ENCODE results near the gene FARSA. TPM values are rescaled to one million over a fixed set of nuclear protein-coding genes. Genes with fewer than 3 reads are reported as not detected.

The FARSA gene
- total RNA-seq, 2 donors from 2014 or later, result 42.4 to 61.2 TPM

DNA sequence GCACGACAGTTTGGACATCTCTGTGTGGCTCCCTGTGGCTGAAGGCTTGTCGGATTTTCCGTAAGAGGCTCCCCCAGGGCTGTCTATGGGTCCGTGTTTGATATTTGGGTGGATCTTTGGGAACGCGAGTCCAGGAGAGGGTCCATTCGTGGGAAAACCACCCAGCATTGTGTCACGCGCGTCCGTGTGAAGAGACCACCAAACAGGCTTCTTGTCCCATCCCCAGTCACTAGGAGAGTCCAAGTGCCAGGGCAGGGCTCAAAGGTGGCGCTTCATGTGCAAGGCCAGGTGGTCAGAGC, 48.9 kb downstream of the FARSA start:
- DNase-seq (no peak), ATAC-seq (no peak)
- intact Hi-C loops (cut with DNase I, micrococcal nuclease), result loop anchor here in 1 of 2 donors (10.0 kb wide), 1 partner anchor 80 kb away; the partner anchor contains the start of gene DAND5

GRCh38 chr19:12884202-12884601, 49.3 kb downstream of the FARSA start:
- intact Hi-C loops (cut with DNase I, micrococcal nuclease), result loop anchor here in 1 of 2 donors (10.0 kb wide), 1 partner anchor 81 kb away; the partner anchor contains the start of gene DAND5
- ATAC-seq, result no peak
- DNase-seq, result no peak

DNA sequence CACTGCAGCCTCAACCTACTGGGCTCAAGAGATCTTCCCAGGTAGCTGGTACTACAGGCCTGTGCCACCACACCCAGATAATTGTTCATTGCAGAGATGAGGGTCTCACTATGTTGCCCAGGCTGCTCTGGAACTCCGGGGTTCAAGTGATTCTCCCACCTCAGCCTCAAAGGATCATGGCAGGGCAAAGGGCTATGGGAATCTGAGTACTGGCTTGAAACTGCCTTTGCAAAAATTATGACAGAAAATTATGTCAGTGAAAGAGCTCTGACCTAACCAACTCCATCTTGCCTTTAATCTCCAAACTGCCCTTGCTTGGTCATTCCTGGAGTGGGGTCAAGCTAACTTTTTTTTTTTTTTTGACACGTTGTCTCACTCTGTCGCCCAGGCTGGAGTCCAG, 50.9 kb downstream of the FARSA start:
- intact Hi-C loops (cut with DNase I, micrococcal nuclease), result loop anchor here in 1 of 2 donors (10.0 kb wide), 1 partner anchor 82 kb away; the partner anchor contains the start of gene DAND5
- ATAC-seq (no peak), DNase-seq (no peak)

- DNase-seq (peak; percentile 97 to 99), ATAC-seq (peak; percentile 78)
- intact Hi-C loops (cut with DNase I, micrococcal nuclease), result loop anchor here in 1 of 2 donors (10.0 kb wide), 1 partner anchor 84 kb away; the partner anchor contains the start of gene DAND5
Measured at GRCh38 chr19:12881172-12881808, 52.2 kb downstream of the FARSA start, which contains the start of gene DNASE2. DNASE2 (minus strand) TSS chr19:12881449; CDS start chr19:12881375, 74 bp downstream.

GRCh38 chr19:12880551-12881171, 52.9 kb downstream of the FARSA start:
- DNase-seq (peak in 1 of 2 donors; percentile 60), ATAC-seq (peak; percentile 17)
- intact Hi-C loops (cut with DNase I, micrococcal nuclease), result loop anchor here in 1 of 2 donors (10.0 kb wide), 1 partner anchor 84 kb away; the partner anchor contains the start of gene DAND5

DNA sequence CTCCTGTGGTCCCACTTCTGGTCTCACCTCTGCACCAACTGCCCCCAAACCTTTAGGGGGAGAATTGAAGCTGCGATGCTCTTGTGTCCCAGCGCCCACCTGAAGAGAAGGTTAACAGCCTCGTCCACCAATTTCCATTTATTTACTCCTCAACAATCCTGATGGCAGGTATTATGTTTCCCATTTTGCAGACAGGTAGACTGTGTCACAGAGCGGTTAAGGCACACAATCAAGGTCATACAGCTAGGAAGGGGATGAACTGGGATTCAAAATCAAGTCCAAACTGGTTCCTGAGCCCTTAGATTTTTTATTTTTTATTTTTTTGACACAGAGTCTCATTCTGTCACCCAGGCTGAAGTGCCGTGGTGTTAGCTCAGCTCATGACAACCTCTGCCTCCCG, 58.4 kb downstream of the FARSA start:
- intact Hi-C loops (cut with DNase I, micrococcal nuclease), result no loop called here
- DNase-seq, result no peak

GRCh38 chr19:12873891-12874745, 59.4 kb downstream of the FARSA start:
- intact Hi-C loops (cut with DNase I, micrococcal nuclease), result no loop called here
- DNase-seq (no peak), ATAC-seq (peak; percentile 3)

More for the DNA sequence above, 58.4 kb downstream of the FARSA start:
- ATAC-seq, result no peak

GRCh38 chr19:12872941-12873890, 60.3 kb downstream of the FARSA start:
- intact Hi-C loops (cut with DNase I, micrococcal nuclease), result no loop called here
- peak; percentile 86 to 87 for DNase-seq

More at GRCh38 chr19:12872941-12873890, 60.3 kb downstream of the FARSA start:
- ATAC-seq, result peak; percentile 91

Small RNAs within 50 kb of the gene (microRNA-seq; reads per million reads assigned to microRNA genes)
- gene MIR5695, result 0 reads per million in 2 donors
- 3.7 to 5.4 reads per million in 2 donors for gene MIR6515

Other genes with a start within 250 kb of the FARSA start
- gene GNG14, start 245.7 kb downstream of the FARSA start, total RNA-seq, result not detected
- 1 to 10 TPM; 6.2 to 7.0 TPM for gene FBXW9, start 237.1 kb downstream of the FARSA start, total RNA-seq
- 10 to 100 TPM; 39.5 to 74.0 TPM for gene TNPO2, start 209.8 kb downstream of the FARSA start, total RNA-seq
- gene TRIR, start 199.0 kb downstream of the FARSA start, total RNA-seq, result 100 to 1,000 TPM; 144 to 162 TPM
- gene GET3, start 196.2 kb downstream of the FARSA start, total RNA-seq, result 10 to 100 TPM; 50.1 to 56.5 TPM
- gene BEST2, start 181.9 kb downstream of the FARSA start, total RNA-seq, result 100 to 1,000 TPM; 139 to 207 TPM
- 10 to 100 TPM; 58.3 to 83.1 TPM for gene HOOK2, start 158.2 kb downstream of the FARSA start, total RNA-seq
- 100 to 1,000 TPM; 169 to 314 TPM for gene JUNB, start 142.2 kb downstream of the FARSA start, total RNA-seq
- gene PRDX2, start 131.9 kb downstream of the FARSA start, total RNA-seq, result 100 to 1,000 TPM; 249 to 298 TPM
- 1 to 10 TPM; 3.2 to 4.4 TPM for gene THSD8, start 131.6 kb downstream of the FARSA start, total RNA-seq
- gene RNASEH2A, start 127.1 kb downstream of the FARSA start, total RNA-seq, result 10 to 100 TPM in 1 of 2 donors, 1 to 10 TPM in 1; 5.7 to 10.9 TPM
- gene RTBDN, start 99.1 kb downstream of the FARSA start, total RNA-seq, result under 1 TPM in 1 of 2 donors, not detected in 1; 0.49 TPM
- 1 to 10 TPM in 1 of 2 donors, under 1 TPM in 1; 0.82 to 1.4 TPM for gene MAST1, start 95.2 kb downstream of the FARSA start, total RNA-seq
- gene DNASE2, start 52.3 kb downstream of the FARSA start, total RNA-seq, result 10 to 100 TPM; 27.7 to 39.4 TPM
- not detected for gene KLF1, start 46.5 kb downstream of the FARSA start, total RNA-seq
- gene GCDH, start 42.6 kb downstream of the FARSA start, total RNA-seq, result 10 to 100 TPM; 20.8 to 22.8 TPM
- not detected for gene SYCE2, start 14.4 kb downstream of the FARSA start, total RNA-seq
- gene CALR, start 4.9 kb upstream of the FARSA start, total RNA-seq, result 100 to 1,000 TPM; 550 to 739 TPM
- gene RAD23A, start 12.2 kb upstream of the FARSA start, total RNA-seq, result 10 to 100 TPM; 70.9 to 80.3 TPM
- gene GADD45GIP1, start 23.5 kb upstream of the FARSA start, total RNA-seq, result 10 to 100 TPM; 13.1 to 17.5 TPM
- under 1 TPM; 0.18 to 0.50 TPM for gene DAND5, start 35.9 kb upstream of the FARSA start, total RNA-seq
- gene NFIX, start 61.8 kb upstream of the FARSA start, total RNA-seq, result 10 to 100 TPM; 49.8 to 61.7 TPM
- gene LYL1, start 169.1 kb upstream of the FARSA start, total RNA-seq, result 1 to 10 TPM; 2.0 to 4.5 TPM
- 10 to 100 TPM; 22.0 to 23.6 TPM for gene TRMT1, start 183.0 kb upstream of the FARSA start, total RNA-seq
- gene NACC1, start 184.6 kb upstream of the FARSA start, total RNA-seq, result 10 to 100 TPM; 56.1 to 67.2 TPM
- gene STX10, start 216.7 kb upstream of the FARSA start, total RNA-seq, result 10 to 100 TPM; 48.0 to 66.0 TPM
- gene IER2, start 216.7 kb upstream of the FARSA start, total RNA-seq, result 100 to 1,000 TPM; 116 to 155 TPM

All from left colon (tissue), 2 donors.